CD8-positive, alpha-beta memory T cell (primary cell): ENCODE data around the gene KAZN. TPM values are rescaled to one million over a fixed set of nuclear protein-coding genes. Genes with fewer than 3 reads are reported as not detected.

Source experiments
- CTCF ChIA-PET: fragments of 350-600 bp; sonication (Branson Sonifier 250); formaldehyde crosslinking; loops from one replicate; lab custom pipeline; 2021; ENCODE audit warnings: antibody characterized with exemption; lab: Charles Lee
- POLR2A ChIA-PET: fragments of 350-600 bp; sonication (Branson Sonifier 250); formaldehyde crosslinking; loops from one replicate; lab custom pipeline; 2021; ENCODE audit warnings: antibody characterized with exemption; lab: Charles Lee
- DNase-seq, 5 donors: peaks; one replicate each; pipeline versions ENCODE4 v3.0.0 to v3.0.0-alpha.2; 2020 to 2022; ENCODE audit warnings: mixed read lengths in 1 of 5
- H3K27ac ChIP-seq: one replicate; pipeline ENCODE4 v1.7.0; 2013; ENCODE audit warnings: low read depth, mild to moderate bottlenecking, low read length, moderate library complexity
- H3K27me3 ChIP-seq: 2 replicates; pipeline ENCODE4 v1.7.0; 2013; ENCODE audit warnings: low read length, mild to moderate bottlenecking; ENCODE audit not compliant: insufficient read depth, poor library complexity, severe bottlenecking
- H3K36me3 ChIP-seq: 2 replicates; pipeline ENCODE4 v1.7.0; 2013; ENCODE audit warnings: mild to moderate bottlenecking, low read length, moderate library complexity; ENCODE audit not compliant: insufficient read depth
- H3K4me1 ChIP-seq: 2 replicates; pipeline ENCODE4 v1.7.0; 2013; ENCODE audit warnings: mild to moderate bottlenecking, low read length, moderate library complexity; ENCODE audit not compliant: insufficient read depth
- H3K4me3 ChIP-seq: 2 replicates; pipeline ENCODE4 v1.7.0; 2013; ENCODE audit warnings: mild to moderate bottlenecking, low read length
- H3K9me3 ChIP-seq: 2 replicates; pipeline ENCODE4 v1.7.0; 2013; ENCODE audit warnings: mild to moderate bottlenecking, low read length
- H3K27ac Mint-ChIP-seq, 8 donors: one replicate each; pipeline ENCODE4 v1.8.0; 2020 to 2021; ENCODE audit warnings: mixed read lengths in 8 of 8, mild to moderate bottlenecking in 6 of 8, inconsistent platforms in 3 of 8, moderate library complexity in 3 of 8
- H3K27me3 Mint-ChIP-seq, 2 donors: one replicate each; pipeline ENCODE4 v1.8.0; 2020 to 2021; ENCODE audit warnings: mixed read lengths in 2 of 2, mild to moderate bottlenecking in 1 of 2, moderate library complexity in 1 of 2
- H3K36me3 Mint-ChIP-seq, 3 donors: one replicate each; pipeline ENCODE4 v1.8.0; 2020 to 2021; ENCODE audit warnings: mixed read lengths in 3 of 3, inconsistent platforms in 1 of 3, mild to moderate bottlenecking in 1 of 3
- H3K4me1 Mint-ChIP-seq, 3 donors: one replicate each; pipeline ENCODE4 v1.8.0; 2020 to 2021; ENCODE audit warnings: mixed read lengths in 3 of 3, inconsistent platforms in 1 of 3, mild to moderate bottlenecking in 1 of 3
- H3K4me3 Mint-ChIP-seq, 7 donors: one replicate each; pipeline ENCODE4 v1.8.0; 2020 to 2021; ENCODE audit warnings: mixed read lengths in 7 of 7, mild to moderate bottlenecking in 6 of 7, moderate library complexity in 4 of 7, inconsistent platforms in 2 of 7
- H3K9me3 Mint-ChIP-seq, 5 donors: one replicate each; pipeline ENCODE4 v1.8.0; 2020 to 2022; ENCODE audit warnings: mixed read lengths in 5 of 5, mild to moderate bottlenecking in 3 of 5, moderate library complexity in 2 of 5, inconsistent platforms in 1 of 5
- polyA plus RNA-seq: library from polyadenylated mRNA; unstranded; fragments of 300-500 nt; fragmentation: Illumina TruSeq; gene quantifications from one replicate; pipeline ENCODE4 v1.2.3, GENCODE V29; 2021
- total RNA-seq, 2 experiments: library from RNA; stranded (reverse); gene quantifications; one replicate each; pipeline ENCODE4 v1.2.3, GENCODE V29; 2021

The KAZN gene
- total and polyA plus RNA-seq, 3 experiments from 2014 or later, result 0.15 to 0.35 (median 0.18) TPM

- Mint-ChIP-seq H3K27ac (no peak overlapping the region), H3K4me3 (no peak overlapping the region), H3K9me3 (peaks cover 0 to 4% (median 0%) of the 10 kb centered on the region in 5 donors), H3K27me3 (peaks cover 5 to 17% of the 10 kb centered on the region in 2 donors), H3K36me3 (no peaks in the 10 kb centered on the region), H3K4me1 (peaks cover 0 to 2% (median 0%) of the 10 kb centered on the region in 3 donors)
- Histone ChIP-seq H3K4me1 (peaks cover 5% of the 10 kb centered on the region), H3K4me3 (no peak overlapping the region), H3K27me3 (no peaks in the 10 kb centered on the region), H3K9me3 (no peaks in the 10 kb centered on the region), H3K36me3 (no peaks in the 10 kb centered on the region), H3K27ac (no peak overlapping the region)
- no peak for DNase-seq
- POLR2A ChIA-PET, result no interaction called here
- CTCF ChIA-PET, result no interaction called here
Measured at GRCh38 chr1:14975119-14975518, 376.6 kb downstream of the KAZN start.

- Mint-ChIP-seq H3K27me3 (peaks cover 5 to 17% of the 10 kb centered on the region in 2 donors), H3K9me3 (peaks cover 0 to 4% (median 0%) of the 10 kb centered on the region in 5 donors), H3K4me3 (no peak overlapping the region), H3K4me1 (no peaks in the 10 kb centered on the region), H3K27ac (no peak overlapping the region), H3K36me3 (no peaks in the 10 kb centered on the region)
- ChIA-PET POLR2A (no interaction called here), CTCF (no interaction called here)
- H3K4me1 ChIP-seq, result no peaks in the 10 kb centered on the region
- no peak overlapping the region for H3K4me3 ChIP-seq
- H3K27me3 ChIP-seq, result no peaks in the 10 kb centered on the region
- H3K27ac ChIP-seq, result no peak overlapping the region
- no peaks in the 10 kb centered on the region for H3K9me3 ChIP-seq
- no peak for DNase-seq
- H3K36me3 ChIP-seq, result no peaks in the 10 kb centered on the region
Measured at GRCh38 chr1:14976256-14976655, 377.8 kb downstream of the KAZN start.

GRCh38 chr1:14977338-14977931, 378.9 kb downstream of the KAZN start:
- Mint-ChIP-seq H3K4me1 (no peaks in the 10 kb centered on the region), H3K27ac (no peak overlapping the region)
- CTCF ChIA-PET, result interaction anchor here (0.6 kb wide), 1 partner anchor 51 kb away, joined by 3 read pairs; no protein-coding TSS in a partner anchor

GRCh38 chr1:14980621-14981218, 382.2 kb downstream of the KAZN start:
- Mint-ChIP-seq H3K36me3 (no peaks in the 10 kb centered on the region), H3K4me3 (no peak overlapping the region), H3K4me1 (no peaks in the 10 kb centered on the region), H3K9me3 (no peaks in the 10 kb centered on the region), H3K27me3 (peaks cover 2 to 10% of the 10 kb centered on the region in 2 donors), H3K27ac (no peak overlapping the region)
- no peaks in the 10 kb centered on the region for H3K27me3 ChIP-seq
- H3K36me3 ChIP-seq, result no peaks in the 10 kb centered on the region
- H3K9me3 ChIP-seq, result no peaks in the 10 kb centered on the region
- no peak overlapping the region for H3K27ac ChIP-seq
- ChIA-PET CTCF (interaction anchor here (0.7 kb wide), 1 partner anchor 8 kb away, joined by 3 read pairs; no protein-coding TSS in a partner anchor), POLR2A (no interaction called here)
- H3K4me1 ChIP-seq, result no peaks in the 10 kb centered on the region
- H3K4me3 ChIP-seq, result no peak overlapping the region
- DNase-seq, result no peak

More at GRCh38 chr1:14977338-14977931, 378.9 kb downstream of the KAZN start:
- Histone ChIP-seq H3K36me3 (no peaks in the 10 kb centered on the region), H3K4me1 (no peaks in the 10 kb centered on the region), H3K27ac (no peak overlapping the region), H3K4me3 (no peak overlapping the region), H3K27me3 (no peaks in the 10 kb centered on the region), H3K9me3 (no peaks in the 10 kb centered on the region)
- POLR2A ChIA-PET, result no interaction called here
- H3K9me3 Mint-ChIP-seq, result peaks cover 0 to 4% (median 0%) of the 10 kb centered on the region in 5 donors
- H3K36me3 Mint-ChIP-seq, result no peaks in the 10 kb centered on the region
- DNase-seq, result no peak
- peaks cover 5 to 14% of the 10 kb centered on the region in 2 donors for H3K27me3 Mint-ChIP-seq
- no peak overlapping the region for H3K4me3 Mint-ChIP-seq

- CTCF ChIA-PET, result no interaction called here
- POLR2A ChIA-PET, result no interaction called here
- H3K4me1 Mint-ChIP-seq, result no peaks in the 10 kb centered on the region
- peaks cover 2 to 10% of the 10 kb centered on the region in 2 donors for H3K27me3 Mint-ChIP-seq
- DNase-seq, result no peak
- H3K4me1 ChIP-seq, result no peaks in the 10 kb centered on the region
- no peaks in the 10 kb centered on the region for H3K36me3 Mint-ChIP-seq
- H3K9me3 Mint-ChIP-seq, result no peaks in the 10 kb centered on the region
- H3K27ac ChIP-seq, result no peak overlapping the region
- H3K27ac Mint-ChIP-seq, result no peak overlapping the region
- no peaks in the 10 kb centered on the region for H3K27me3 ChIP-seq
- H3K9me3 ChIP-seq, result no peaks in the 10 kb centered on the region
- H3K4me3 Mint-ChIP-seq, result no peak overlapping the region
- no peaks in the 10 kb centered on the region for H3K36me3 ChIP-seq
- no peak overlapping the region for H3K4me3 ChIP-seq
Measured at GRCh38 chr1:14982029-14982428, 383.5 kb downstream of the KAZN start.

GRCh38 chr1:14983277-14983676, 384.8 kb downstream of the KAZN start:
- DNase-seq, result no peak
- Mint-ChIP-seq H3K4me1 (no peaks in the 10 kb centered on the region), H3K36me3 (no peaks in the 10 kb centered on the region), H3K9me3 (no peaks in the 10 kb centered on the region), H3K27ac (no peak overlapping the region), H3K4me3 (no peak overlapping the region), H3K27me3 (peaks cover 2 to 8% of the 10 kb centered on the region in 2 donors)
- no peak overlapping the region for H3K4me3 ChIP-seq
- ChIA-PET POLR2A (no interaction called here), CTCF (no interaction called here)
- H3K4me1 ChIP-seq, result no peaks in the 10 kb centered on the region
- no peaks in the 10 kb centered on the region for H3K27me3 ChIP-seq
- no peaks in the 10 kb centered on the region for H3K9me3 ChIP-seq
- H3K27ac ChIP-seq, result no peak overlapping the region
- no peaks in the 10 kb centered on the region for H3K36me3 ChIP-seq

GRCh38 chr1:14986168-14986567, 387.7 kb downstream of the KAZN start:
- H3K27me3 ChIP-seq, result no peaks in the 10 kb centered on the region
- CTCF ChIA-PET, result no interaction called here
- no peak overlapping the region for H3K27ac Mint-ChIP-seq

GRCh38 chr1:14987829-14988603, 389.5 kb downstream of the KAZN start:
- H3K9me3 ChIP-seq, result no peaks in the 10 kb centered on the region

More at GRCh38 chr1:14986168-14986567, 387.7 kb downstream of the KAZN start:
- H3K4me1 Mint-ChIP-seq, result no peaks in the 10 kb centered on the region
- no peaks in the 10 kb centered on the region for H3K9me3 Mint-ChIP-seq
- H3K27ac ChIP-seq, result no peak overlapping the region
- peaks cover 0 to 2% of the 10 kb centered on the region in 2 donors for H3K27me3 Mint-ChIP-seq
- H3K4me3 Mint-ChIP-seq, result no peak overlapping the region
- no peak for DNase-seq
- POLR2A ChIA-PET, result no interaction called here
- H3K4me3 ChIP-seq, result no peak overlapping the region
- H3K36me3 Mint-ChIP-seq, result no peaks in the 10 kb centered on the region
- no peaks in the 10 kb centered on the region for H3K36me3 ChIP-seq
- no peaks in the 10 kb centered on the region for H3K9me3 ChIP-seq
- H3K4me1 ChIP-seq, result no peaks in the 10 kb centered on the region

More at GRCh38 chr1:14987829-14988603, 389.5 kb downstream of the KAZN start:
- no peak for DNase-seq
- H3K4me3 ChIP-seq, result no peak overlapping the region
- CTCF ChIA-PET, result interaction anchor here (1.4 kb wide), 1 partner anchor 14 kb away, joined by 3 read pairs; no protein-coding TSS in a partner anchor
- Mint-ChIP-seq H3K27ac (no peak overlapping the region), H3K9me3 (no peaks in the 10 kb centered on the region), H3K4me1 (no peaks in the 10 kb centered on the region), H3K4me3 (no peak overlapping the region), H3K27me3 (peaks cover 0 to 2% of the 10 kb centered on the region in 2 donors), H3K36me3 (no peaks in the 10 kb centered on the region)
- H3K27me3 ChIP-seq, result no peaks in the 10 kb centered on the region
- H3K4me1 ChIP-seq, result no peaks in the 10 kb centered on the region
- no peaks in the 10 kb centered on the region for H3K36me3 ChIP-seq
- H3K27ac ChIP-seq, result no peak overlapping the region
- POLR2A ChIA-PET, result no interaction called here
